HepG2 (cell line): Measurements from ENCODE around the gene TMEM8B. TPM values are rescaled to one million over a fixed set of nuclear protein-coding genes. Genes with fewer than 3 reads are reported as not detected.

Source experiments
- ATAC-seq: fragments of 200-7000 bp; cut with Tn5 transposase; 3 replicates; pipeline ENCODE4 v1.9.1; 2020; ENCODE audit warnings: mild to moderate bottlenecking, moderate library complexity
- BruUV-seq: library from RNA; stranded (reverse); fragments of 400-500 nt; replicated peaks from 2 replicates; lab custom pipeline; 2021; lab: Mats Ljungman, UMichigan
- CTCF ChIA-PET: fragments of 300-600 bp; formaldehyde crosslinking; extraction: SDS; loops from one replicate; lab custom pipeline; 2021; ENCODE audit warnings: low total read pairs, inconsistent platforms, low intra/inter-chr PET ratio; lab: Yijun Ruan, JAX
- POLR2A ChIA-PET: fragments of 350-600 bp; sonication (Branson Sonifier 250); formaldehyde crosslinking; loops from one replicate; lab custom pipeline; 2020; ENCODE audit warnings: antibody characterized with exemption, inconsistent platforms; lab: Yijun Ruan, JAX
- DNase-seq: peaks from one replicate; pipeline ENCODE4 v3.0.0-alpha.2; 2015; ENCODE audit warnings: low spot score
- FAIRE-seq: peaks from 3 replicates; lab custom pipeline; 2011; peaks lifted over from hg19 to GRCh38; lab: Jason Lieb, UNC
- H2AFZ ChIP-seq: one replicate; pipeline ENCODE4 v1.6.1; 2011; ENCODE audit warnings: low read length, inconsistent platforms
- H3K27ac ChIP-seq: fragments of 300-600 bp; 3 replicates; pipeline ENCODE4 v1.8.0; 2011; ENCODE audit warnings: mixed run types, mild to moderate bottlenecking, mixed read lengths, low read length, inconsistent platforms; ENCODE audit not compliant: insufficient read depth; ENCODE audit errors: extremely low read length
- H3K27me3 ChIP-seq, 2 experiments: fragments of 200-600 bp in 1 of 2; 2 replicates in 1 of 2; 3 replicates in 1 of 2; pipeline versions ENCODE4 v1.6.0 to v1.8.0; 2011; ENCODE audit warnings: low read length in 2 of 2, mild to moderate bottlenecking in 2 of 2, moderate library complexity in 2 of 2, inconsistent platforms in 1 of 2; ENCODE audit not compliant: insufficient read depth in 2 of 2, control insufficient read depth in 1 of 2
- H3K36me3 ChIP-seq, 2 experiments: fragments of 200-600 bp in 1 of 2; replicated peaks in 1 of 2; 2 replicates in 1 of 2; 3 replicates in 1 of 2; pipeline versions ENCODE4 v1.5.1 to v1.8.0; 2011; ENCODE audit warnings: low read length in 2 of 2, inconsistent platforms in 1 of 2; ENCODE audit not compliant: insufficient read depth in 2 of 2, control insufficient read depth in 1 of 2
- H3K4me1 ChIP-seq: 2 replicates; pipeline ENCODE4 v1.5.1; 2012; ENCODE audit warnings: low read length, inconsistent platforms; ENCODE audit not compliant: insufficient read depth
- H3K4me2 ChIP-seq: 2 replicates; pipeline ENCODE4 v1.6.0; 2011; ENCODE audit warnings: low read depth, low read length, inconsistent platforms
- H3K4me3 ChIP-seq, 3 experiments: fragments of 200-600 bp in 1 of 3; sonication (generic), shearing (Covaris generic) in 1 of 3; replicated peaks in 1 of 3; 2 replicates each; pipeline ENCODE4 v1.5.1; 2011 to 2016; ENCODE audit warnings: low read length in 3 of 3, inconsistent platforms in 2 of 3, low read depth in 2 of 3, mild to moderate bottlenecking in 2 of 3, control low read depth in 1 of 3, mixed read lengths in 1 of 3; ENCODE audit not compliant: insufficient read depth in 1 of 3
- H3K79me2 ChIP-seq: one replicate; pipeline ENCODE4 v1.6.1; 2011; ENCODE audit warnings: low read length, inconsistent platforms; ENCODE audit not compliant: insufficient read depth
- H3K9ac ChIP-seq: 2 replicates; pipeline ENCODE4 v1.6.0; 2011; ENCODE audit warnings: mild to moderate bottlenecking, low read depth, low read length, inconsistent platforms; ENCODE audit not compliant: insufficient read depth
- H3K9me3 ChIP-seq: 2 replicates; pipeline ENCODE4 v1.5.1; 2012; ENCODE audit warnings: mild to moderate bottlenecking, low read length
- H4K20me1 ChIP-seq: 2 replicates; pipeline ENCODE4 v1.6.0; 2011; ENCODE audit warnings: inconsistent platforms, mild to moderate bottlenecking, low read length, moderate library complexity; ENCODE audit not compliant: insufficient read depth
- FUBP1 ChIP-seq: sonication (generic); formaldehyde crosslinking; IDR thresholded peaks from 2 replicates; pipeline ENCODE4 v1.5.1; 2020; ENCODE audit warnings: missing genetic modification reagents, mild to moderate bottlenecking, borderline replicate concordance
- MTF2 ChIP-seq: sonication (generic); formaldehyde crosslinking; IDR thresholded peaks from 2 replicates; pipeline ENCODE4 v1.5.0; 2020; ENCODE audit warnings: missing genetic modification reagents, borderline replicate concordance
- MXI1 ChIP-seq: IDR thresholded peaks from 3 replicates; pipeline ENCODE4 v1.6.1; 2012; ENCODE audit warnings: low read depth, low read length, inconsistent platforms, borderline replicate concordance
- MZF1 ChIP-seq: sonication (generic); formaldehyde crosslinking; IDR thresholded peaks from 2 replicates; pipeline ENCODE4 v1.8.1; 2023; ENCODE audit warnings: mild to moderate bottlenecking, missing genetic modification reagents, borderline replicate concordance
- POLR2G ChIP-seq: fragments of 200-400 bp; formaldehyde crosslinking; IDR thresholded peaks from 2 replicates; pipeline ENCODE4 v1.6.1; 2018; ENCODE audit warnings: mild to moderate bottlenecking, low read depth, low read length, moderate library complexity
- REST ChIP-seq, 2 experiments: IDR thresholded peaks; 2 replicates each; pipeline ENCODE4 v1.6.1; 2011 to 2012; ENCODE audit warnings: low read length in 2 of 2, borderline replicate concordance in 1 of 2, low read depth in 1 of 2, mild to moderate bottlenecking in 1 of 2, moderate library complexity in 1 of 2
- RFX3 ChIP-seq: IDR thresholded peaks from 2 replicates; pipeline ENCODE4 v1.6.1; 2016; ENCODE audit warnings: missing biosample characterization, missing genetic modification reagents
- SOX13 ChIP-seq, 3 experiments: fragments of 450-650 bp in 1 of 3; sonication (generic) in 1 of 3; formaldehyde crosslinking in 1 of 3; IDR thresholded peaks in 2 of 3; conservative IDR thresholded peaks in 1 of 3; 2 replicates each; pipeline versions ENCODE4 v1.5.0 to v1.6.1; 2016 to 2020; ENCODE audit warnings: antibody characterized with exemption in 1 of 3, mild to moderate bottlenecking in 1 of 3, missing compliant biosample characterization in 1 of 3, missing genetic modification reagents in 1 of 3, moderate library complexity in 1 of 3
- ZBED4 ChIP-seq: sonication (generic); formaldehyde crosslinking; IDR thresholded peaks from 2 replicates; pipeline ENCODE4 v1.4.0; 2020; ENCODE audit warnings: missing genetic modification reagents, borderline replicate concordance
- ZBTB14 ChIP-seq: sonication (generic); formaldehyde crosslinking; IDR thresholded peaks from 2 replicates; pipeline ENCODE4 v1.4.0; 2020; ENCODE audit warnings: missing genetic modification reagents
- ZFY ChIP-seq: sonication (generic); formaldehyde crosslinking; IDR thresholded peaks from 2 replicates; pipeline ENCODE4 v1.4.0; 2020; ENCODE audit warnings: missing genetic modification reagents
- ZNF180 ChIP-seq: sonication (generic); formaldehyde crosslinking; IDR thresholded peaks from 2 replicates; pipeline ENCODE4 v1.4.0; 2020; ENCODE audit warnings: low read depth, missing genetic modification reagents, borderline replicate concordance
- WGBS: methylation state at CpG from one replicate; pipeline ENCODE4 v1.1.6; 2017; ENCODE audit warnings: low lambda C conversion rate; 5-methylcytosine and 5-hydroxymethylcytosine counted together
- in situ Hi-C: cut with HindIII; loops from 2 replicates; pipeline ENCODE4 v1.10.0; 2017; ENCODE audit warnings: low pct_unique_long_range_greater_than_20kb; ENCODE audit not compliant: extremely low pct_ligation_motif_present
- intact Hi-C: fragments of 100-400 bp; cut with micrococcal nuclease; formaldehyde crosslinking; loops from one replicate; pipeline ENCODE4 v1.10.0; 2022; ENCODE audit not compliant: unreplicated experiment
- polyA plus RNA-seq, 8 experiments: library from polyadenylated mRNA; depleted of rRNA in 3 of 8; stranded (reverse) in 7 of 8; unstranded in 1 of 8; fragments of >200 nt; fragmentation: Illumina TruSeq in 4 of 8; extraction: Trizol in 4 of 8; gene quantifications; 2 replicates each; pipeline versions ENCODE4 v1.2.1 to v1.2.3, GENCODE V29; 2011 to 2016; ENCODE audit warnings: low read depth in 4 of 8, missing spikeins in 1 of 8, mixed read lengths in 1 of 8; ENCODE audit not compliant: insufficient read depth in 1 of 8
- total RNA-seq, 5 experiments: library from RNA; depleted of rRNA; stranded (reverse); fragments of >200 nt; fragmentation: Illumina TruSeq; extraction: Trizol; gene quantifications; 2 replicates each; pipeline ENCODE4 v1.2.3, GENCODE V29; 2016; ENCODE audit warnings: low read depth in 1 of 5

The TMEM8B gene
- total and polyA plus RNA-seq, 2 of the 13 experiments (the other 11 are each of a cell fraction or from before 2014, with no cell fraction given) = 2.1 to 2.7 TPM

GRCh38 chr9:35781066-35781465 lies 48.0 kb upstream of the TMEM8B start:
- Histone ChIP-seq H3K4me3 (no peak overlapping the region), H3K79me2 (no peaks in the 10 kb centered on the region), H3K36me3 (peaks cover 1 to 10% of the 10 kb centered on the region in 2 experiments; a peak in 3 of 5 replicates), H3K27ac (no peak overlapping the region), H3K9ac (no peak overlapping the region), H2AFZ (no peak overlapping the region), H3K4me1 (peaks cover under 1% of the 10 kb centered on the region; the same call in 1 of the 2 replicates), H3K27me3 (no peaks in the 10 kb centered on the region), H3K4me2 (no peak overlapping the region), H3K9me3 (no peaks in the 10 kb centered on the region), H4K20me1 (no peaks in the 10 kb centered on the region)
- POLR2A ChIA-PET = no interaction called here
- WGBS = 87% methylated on average over 2 of the region's 2 CpGs
- DNase-seq (no peak), ATAC-seq (no peak), FAIRE-seq (no peak)
- CTCF ChIA-PET = no interaction called here
- in situ Hi-C loops (no loop called here), intact Hi-C loops (no loop called here)
- BruUV-seq = TSS peak; percentile 41
- TF ChIP-seq RFX3 (no peak), ZBED4 (CRISPR knock-in tag) (no peak), SOX13 (IDR thresholded peaks at IDR 0.05) (no peak), SOX13 (CRISPR knock-in tag; conservative IDR thresholded peaks at IDR 0.05 in 1 of 2, IDR thresholded peaks at IDR 0.05 in 1 of 2) (no peak), MXI1 (no peak), MZF1 (no peak), ZFY (CRISPR knock-in tag) (no peak), REST (IDR thresholded peaks at IDR 0.05; ENCODE audit: borderline replicate concordance in 1 of 2, low read depth in 1 of 2, low read length in 2 of 2) (no peak), MTF2 (CRISPR knock-in tag) (no peak), ZNF180 (CRISPR knock-in tag) (no peak), POLR2G (no peak), ZBTB14 (CRISPR knock-in tag) (no peak), FUBP1 (CRISPR knock-in tag) (no peak)
